ENCODE measurements around the gene SLC16A10. TPM values are rescaled to one million over a fixed set of nuclear protein-coding genes. Genes with fewer than 3 reads are reported as not detected.
"Not testable (repeated sequence)": the region's sequence is repeated elsewhere in the genome, so short reads cannot be mapped to it uniquely, and the experiment has no call there.

The SLC16A10 gene
- total RNA-seq, 1 experiment from 2014 or later: 1.7 TPM

DNA sequence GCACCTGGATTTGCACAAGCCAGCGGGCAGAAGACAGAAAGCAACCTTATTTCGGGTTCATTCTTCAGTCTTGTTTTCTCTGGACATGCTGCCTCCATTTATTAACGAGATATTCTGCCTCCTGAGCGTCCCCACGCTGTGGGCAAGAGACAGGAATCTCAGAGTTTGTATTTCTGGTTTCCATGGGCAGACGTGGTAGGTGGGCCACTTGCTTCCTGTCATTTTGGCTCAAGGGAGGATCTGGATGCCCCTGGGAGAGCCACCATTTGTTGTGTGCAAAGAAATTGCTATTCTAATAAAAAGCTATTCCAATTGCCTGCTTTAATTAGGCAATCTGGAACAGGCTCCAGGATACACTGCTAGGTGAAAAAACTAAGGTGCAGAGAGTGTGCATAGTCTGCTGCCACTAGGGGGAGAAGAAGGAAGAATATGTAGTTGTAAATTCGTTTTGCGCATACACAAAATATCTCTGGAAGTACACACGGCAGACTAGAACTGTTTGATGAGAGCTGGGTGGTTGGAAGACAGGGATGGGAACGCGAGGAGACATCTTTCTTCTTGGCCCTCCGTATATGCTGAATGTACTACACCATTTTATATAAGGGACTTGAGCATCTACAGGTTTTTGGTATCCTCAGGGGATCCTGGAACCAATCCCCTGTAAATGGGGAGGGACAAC is 30.1 kb upstream of the SLC16A10 start:
- DNase-seq: no peak
- H3K27ac ChIP-seq: no peak overlapping the region
- H3K27me3 ChIP-seq (ENCODE audit: insufficient read depth, low read depth): no peaks in the 10 kb centered on the region
- no TSS peak for BruUV-seq (replicated peaks)
- no peaks in the 10 kb centered on the region for H3K4me1 ChIP-seq (replicated peaks; ENCODE audit: insufficient read depth)
- ChIA-PET CTCF (interaction anchor here (0.7 to 0.9 kb wide), 3 partner anchors 152 to 163 kb away, joined by 3 to 4 read pairs (median 3); no protein-coding TSS in a partner anchor), POLR2A (ENCODE audit: unreplicated experiment) (no interaction called here)
- no peaks in the 10 kb centered on the region for H3K9me2 ChIP-seq (ENCODE audit: insufficient read depth)
- H3F3A ChIP-seq (ENCODE audit: insufficient read depth, low read depth): no peaks in the 10 kb centered on the region
- H3K36me3 ChIP-seq (ENCODE audit: low read depth): no peaks in the 10 kb centered on the region
- H3K9me3 ChIP-seq (ENCODE audit: insufficient read depth, low read depth): no peaks in the 10 kb centered on the region
- intact Hi-C loops (cut with micrococcal nuclease; ENCODE audit: unreplicated experiment): loop anchor here (1.0 to 2.0 kb wide), 3 partner anchors 153 to 986 kb away; a partner anchor contains a TSS
- H3K4me3 ChIP-seq: no peak overlapping the region
- TF ChIP-seq, protein P1, sequence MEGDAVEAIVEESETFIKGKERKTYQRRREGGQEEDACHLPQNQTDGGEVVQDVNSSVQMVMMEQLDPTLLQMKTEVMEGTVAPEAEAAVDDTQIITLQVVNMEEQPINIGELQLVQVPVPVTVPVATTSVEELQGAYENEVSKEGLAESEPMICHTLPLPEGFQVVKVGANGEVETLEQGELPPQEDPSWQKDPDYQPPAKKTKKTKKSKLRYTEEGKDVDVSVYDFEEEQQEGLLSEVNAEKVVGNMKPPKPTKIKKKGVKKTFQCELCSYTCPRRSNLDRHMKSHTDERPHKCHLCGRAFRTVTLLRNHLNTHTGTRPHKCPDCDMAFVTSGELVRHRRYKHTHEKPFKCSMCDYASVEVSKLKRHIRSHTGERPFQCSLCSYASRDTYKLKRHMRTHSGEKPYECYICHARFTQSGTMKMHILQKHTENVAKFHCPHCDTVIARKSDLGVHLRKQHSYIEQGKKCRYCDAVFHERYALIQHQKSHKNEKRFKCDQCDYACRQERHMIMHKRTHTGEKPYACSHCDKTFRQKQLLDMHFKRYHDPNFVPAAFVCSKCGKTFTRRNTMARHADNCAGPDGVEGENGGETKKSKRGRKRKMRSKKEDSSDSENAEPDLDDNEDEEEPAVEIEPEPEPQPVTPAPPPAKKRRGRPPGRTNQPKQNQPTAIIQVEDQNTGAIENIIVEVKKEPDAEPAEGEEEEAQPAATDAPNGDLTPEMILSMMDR (conservative IDR thresholded peaks at IDR 0.05): peak; percentile 86
- TF ChIP-seq EZH2 (IDR thresholded peaks at IDR 0.05; ENCODE audit: low read depth): no peak
- H3K4me2 ChIP-seq: no peak overlapping the region
- no peaks in the 10 kb centered on the region for H3K79me2 ChIP-seq (ENCODE audit: low read depth)
- H4K20me1 ChIP-seq (ENCODE audit: insufficient read depth): no peaks in the 10 kb centered on the region
- no peak overlapping the region for H2AFZ ChIP-seq

DNA sequence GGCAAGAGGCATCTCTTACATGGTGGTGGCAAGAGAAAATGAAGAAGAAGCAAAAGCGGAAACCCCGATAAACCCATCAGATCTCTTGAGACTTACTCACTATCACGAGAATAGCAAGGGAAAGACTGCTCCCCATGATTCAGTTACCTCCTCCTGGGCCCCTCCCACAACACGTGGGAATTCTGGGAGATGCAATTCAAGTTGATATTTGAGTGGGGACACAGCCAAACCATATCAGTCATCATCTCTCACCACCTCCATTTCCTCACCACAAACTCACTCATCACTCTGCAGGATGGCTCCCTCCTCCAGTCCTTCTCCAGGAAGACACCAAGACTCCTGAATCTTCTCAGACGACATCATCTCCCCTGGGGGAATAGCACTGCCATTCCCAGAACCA is 25.8 kb upstream of the SLC16A10 start:
- Histone ChIP-seq H3K36me3 (ENCODE audit: low read depth) (no peaks in the 10 kb centered on the region), H3K4me3 (no peak overlapping the region), H2AFZ (no peak overlapping the region), H3K4me1 (replicated peaks; ENCODE audit: insufficient read depth) (no peaks in the 10 kb centered on the region), H3K9me2 (ENCODE audit: insufficient read depth) (no peaks in the 10 kb centered on the region), H3K4me2 (no peak overlapping the region), H3F3A (ENCODE audit: insufficient read depth, low read depth) (no peaks in the 10 kb centered on the region), H3K27ac (no peak overlapping the region), H4K20me1 (ENCODE audit: insufficient read depth) (no peaks in the 10 kb centered on the region), H3K27me3 (ENCODE audit: insufficient read depth, low read depth) (no peaks in the 10 kb centered on the region), H3K79me2 (ENCODE audit: low read depth) (no peaks in the 10 kb centered on the region), H3K9me3 (ENCODE audit: insufficient read depth, low read depth) (no peaks in the 10 kb centered on the region)
- ChIA-PET CTCF (no interaction called here), POLR2A (ENCODE audit: unreplicated experiment) (no interaction called here)
- no TSS peak for BruUV-seq (replicated peaks)
- no peak for DNase-seq
- TF ChIP-seq, protein P1 (conservative IDR thresholded peaks at IDR 0.05): no peak
- TF ChIP-seq EZH2 (IDR thresholded peaks at IDR 0.05; ENCODE audit: low read depth): no peak
- intact Hi-C loops (cut with micrococcal nuclease; ENCODE audit: unreplicated experiment): no loop called here

DNA sequence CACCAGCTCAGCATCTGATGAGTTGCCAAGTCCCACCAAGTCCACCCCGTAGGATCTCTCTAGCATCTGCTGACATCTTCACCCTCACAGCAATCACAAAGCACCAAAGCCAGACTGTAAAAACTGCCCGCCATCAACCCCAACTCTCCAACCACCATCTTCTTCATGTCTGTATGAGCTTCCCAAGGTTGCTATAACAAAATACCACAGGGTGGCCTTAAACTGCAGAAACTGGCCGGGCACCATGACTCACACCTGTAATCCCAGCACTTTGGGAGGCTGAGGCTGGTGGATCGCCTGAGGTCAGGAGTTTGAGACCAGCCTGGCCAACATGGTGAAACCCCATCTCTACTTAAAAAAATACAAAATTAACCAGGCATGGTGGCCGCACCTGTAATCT is 25.3 kb upstream of the SLC16A10 start:
- H3K27ac ChIP-seq; H3K9me2 ChIP-seq (ENCODE audit: insufficient read depth); H3K36me3 ChIP-seq (ENCODE audit: low read depth); H4K20me1 ChIP-seq (ENCODE audit: insufficient read depth); H3K27me3 ChIP-seq (ENCODE audit: insufficient read depth, low read depth); H3K4me3 ChIP-seq; H3K9me3 ChIP-seq (ENCODE audit: insufficient read depth, low read depth); H3K4me1 ChIP-seq (replicated peaks; ENCODE audit: insufficient read depth); H3K4me2 ChIP-seq; H3K79me2 ChIP-seq (ENCODE audit: low read depth); CTCF ChIA-PET; BruUV-seq (replicated peaks); POLR2A ChIA-PET (ENCODE audit: unreplicated experiment); H2AFZ ChIP-seq; DNase-seq; intact Hi-C loops (cut with micrococcal nuclease; ENCODE audit: unreplicated experiment); H3F3A ChIP-seq (ENCODE audit: insufficient read depth, low read depth): not testable (repeated sequence)

DNA sequence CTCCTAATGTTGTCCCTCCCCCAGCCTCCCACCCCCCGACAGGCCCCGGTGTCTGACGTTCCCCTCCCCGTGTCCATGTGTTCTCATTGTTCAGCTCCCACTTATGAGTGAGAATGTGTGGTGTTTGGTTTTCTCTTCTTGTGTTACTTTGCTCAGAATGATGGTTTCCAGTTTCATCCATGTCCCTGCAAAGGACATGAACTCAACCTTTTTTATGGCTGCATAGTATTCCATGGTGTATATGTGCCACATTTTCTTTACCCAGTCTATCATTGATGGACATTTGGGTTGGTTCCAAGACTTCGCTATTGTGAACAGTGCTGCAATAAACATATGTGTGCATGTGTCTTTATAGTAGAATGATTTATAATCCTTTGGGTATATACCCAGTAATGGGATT is 24.4 kb upstream of the SLC16A10 start:
- H3K9me2 ChIP-seq (ENCODE audit: insufficient read depth); BruUV-seq (replicated peaks); H3K27ac ChIP-seq; H3F3A ChIP-seq (ENCODE audit: insufficient read depth, low read depth); DNase-seq; H3K4me2 ChIP-seq; CTCF ChIA-PET; H3K27me3 ChIP-seq (ENCODE audit: insufficient read depth, low read depth); H3K79me2 ChIP-seq (ENCODE audit: low read depth); H3K9me3 ChIP-seq (ENCODE audit: insufficient read depth, low read depth); H3K4me1 ChIP-seq (replicated peaks; ENCODE audit: insufficient read depth); H2AFZ ChIP-seq; H4K20me1 ChIP-seq (ENCODE audit: insufficient read depth); H3K36me3 ChIP-seq (ENCODE audit: low read depth); POLR2A ChIA-PET (ENCODE audit: unreplicated experiment); intact Hi-C loops (cut with micrococcal nuclease; ENCODE audit: unreplicated experiment); H3K4me3 ChIP-seq: not testable (repeated sequence)

All from PC-9 (cell line).